ENCODE data around the gene GPER1.
"Not testable (repeated sequence)": the region's sequence is repeated elsewhere in the genome, so short reads cannot be mapped to it uniquely, and the experiment has no call there.

The GPER1 gene

GRCh38 chr7:1137517-1138167 is 49.7 kb downstream of the GPER1 start:
- H3K4me1 Mint-ChIP-seq = peaks cover 38% of the 10 kb centered on the region

GRCh38 chr7:1140476-1141104 is 52.7 kb downstream of the GPER1 start:
- Mint-ChIP-seq H3K4me3 (peak overlapping the region; percentile 26), H3K36me3 (no peaks in the 10 kb centered on the region), H3K27ac (peak overlapping the region; percentile 82), H3K4me1 (peaks cover 39% of the 10 kb centered on the region), H3K9me3 (peaks cover 4% of the 10 kb centered on the region), H3K27me3 (no peaks in the 10 kb centered on the region)
- ATAC-seq = peak; percentile 50

More at GRCh38 chr7:1137517-1138167, 49.7 kb downstream of the GPER1 start:
- Mint-ChIP-seq H3K4me3 (peak overlapping the region; percentile 89), H3K9me3 (peaks cover 4% of the 10 kb centered on the region), H3K36me3 (peaks cover 11% of the 10 kb centered on the region), H3K27ac (peak overlapping the region; percentile 88), H3K27me3 (no peaks in the 10 kb centered on the region)
- ATAC-seq = peak; percentile 89

- Mint-ChIP-seq H3K27me3 (no peaks in the 10 kb centered on the region), H3K9me3 (peaks cover 4% of the 10 kb centered on the region), H3K27ac (peak overlapping the region; percentile 82), H3K4me1 (peaks cover 36% of the 10 kb centered on the region), H3K4me3 (no peak overlapping the region), H3K36me3 (no peaks in the 10 kb centered on the region)
- ATAC-seq = no peak
Observed at GRCh38 chr7:1141651-1142050, 53.7 kb downstream of the GPER1 start.

GRCh38 chr7:1142051-1142635 is 54.2 kb downstream of the GPER1 start:
- peaks cover 31% of the 10 kb centered on the region for H3K4me1 Mint-ChIP-seq
- H3K4me3 Mint-ChIP-seq = no peak overlapping the region
- peaks cover 4% of the 10 kb centered on the region for H3K9me3 Mint-ChIP-seq
- no peaks in the 10 kb centered on the region for H3K36me3 Mint-ChIP-seq
- H3K27me3 Mint-ChIP-seq = no peaks in the 10 kb centered on the region
- H3K27ac Mint-ChIP-seq = peak overlapping the region; percentile 82
- ATAC-seq = no peak

GRCh38 chr7:1143031-1143430 is 55.1 kb downstream of the GPER1 start:
- Mint-ChIP-seq H3K4me1 (peaks cover 27% of the 10 kb centered on the region), H3K27ac (peak overlapping the region; percentile 82)
- not testable (repeated sequence) for H3K4me3 Mint-ChIP-seq, H3K27me3 Mint-ChIP-seq, ATAC-seq, H3K9me3 Mint-ChIP-seq, H3K36me3 Mint-ChIP-seq

All from stimulated activated memory B cell treated with anti-CD40 and anti-IgM and Interleukin-4, amounts not matched to agents 10 μg/mL and 1 μg/mL and 100 μg/mL, for 72 hours (primary cell).